ENCODE measurements around the gene PCSK6. TPM values are rescaled to one million over a fixed set of nuclear protein-coding genes. Genes with fewer than 3 reads are reported as not detected.

PCSK6 gene
- polyA plus RNA-seq, 3 donors: 0.05 to 0.10 TPM; not detected in 1

DNA sequence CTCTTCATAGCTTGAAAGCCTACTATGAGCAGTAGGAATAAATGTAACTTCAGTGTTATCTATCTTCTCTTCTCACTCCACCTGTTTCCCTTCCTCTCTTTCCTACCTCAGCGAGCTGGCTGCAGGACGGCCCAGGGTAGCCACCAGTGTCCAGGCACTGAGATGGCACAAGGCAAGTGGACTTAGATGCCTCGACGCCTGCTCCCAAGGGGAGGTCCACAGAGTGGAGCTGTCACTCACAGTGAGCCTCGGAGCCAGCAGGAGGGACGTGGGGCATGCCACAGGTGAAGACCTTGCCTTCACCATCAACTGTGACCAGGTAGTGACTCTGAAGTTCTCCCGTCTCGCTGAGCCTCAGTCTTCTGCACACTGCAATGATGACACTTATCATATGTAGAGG is 88.2 kb downstream of the PCSK6 start:
- H3K27me3 ChIP-seq (ENCODE audit: control insufficient read depth in 2 of 2, insufficient read depth in 2 of 2, low read length in 2 of 2): peaks cover 0 to 9% of the 10 kb centered on the region in 2 donors
- no peaks in the 10 kb centered on the region for H3K36me3 ChIP-seq (replicated peaks in 1 of 2; ENCODE audit: control insufficient read depth in 1 of 2, insufficient read depth in 2 of 2, low read length in 2 of 2)
- H3K4me3 ChIP-seq (replicated peaks in 1 of 3; ENCODE audit: low read depth in 2 of 3, low read length in 3 of 3): no peak overlapping the region
- no peak for TF ChIP-seq CTCF (IDR thresholded peaks at IDR 0.05)
- H3K27ac ChIP-seq (ENCODE audit: low read depth in 1 of 2, low read length in 2 of 2): no peak overlapping the region
- Mint-ChIP-seq H3K27ac (no peak overlapping the region), H3K4me3 (no peak overlapping the region), H3K4me1 (peaks cover 6% of the 10 kb centered on the region), H3K36me3 (no peaks in the 10 kb centered on the region), H3K9me3 (peaks cover 0 to 4% (median 1%) of the 10 kb centered on the region in 7 donors), H3K27me3 (ENCODE audit: low read depth in 3 of 3) (peaks cover 19 to 34% (median 27%) of the 10 kb centered on the region in 3 donors)
- H4K20me1 ChIP-seq (ENCODE audit: insufficient read depth, low read length): no peaks in the 10 kb centered on the region
- no peaks in the 10 kb centered on the region for H3K9me3 ChIP-seq (replicated peaks in 1 of 2; ENCODE audit: control insufficient read depth in 1 of 2, insufficient read depth in 1 of 2, low read length in 2 of 2)
- H3K79me2 ChIP-seq (ENCODE audit: insufficient read depth, low read length): no peaks in the 10 kb centered on the region
- peaks cover 0 to 3% of the 10 kb centered on the region in 2 donors for H3K4me1 ChIP-seq (ENCODE audit: control insufficient read depth in 1 of 2, insufficient read depth in 2 of 2, low read length in 2 of 2)
- WGBS (ENCODE audit: insufficient coverage): 86% methylated on average over 5 of the region's 8 CpGs
- intact Hi-C loops (cut with micrococcal nuclease): no loop called here
- H3K4me2 ChIP-seq (replicated peaks; ENCODE audit: extremely low read depth, low read length, poor library complexity, severe bottlenecking): no peak overlapping the region
- no peak overlapping the region for H2AFZ ChIP-seq (ENCODE audit: insufficient read depth, low read depth, low read length, poor library complexity, severe bottlenecking)
- no peak overlapping the region for H3K9ac ChIP-seq (ENCODE audit: insufficient read depth, low read length, poor library complexity, severe bottlenecking)
- DNase-seq: no peak

DNA sequence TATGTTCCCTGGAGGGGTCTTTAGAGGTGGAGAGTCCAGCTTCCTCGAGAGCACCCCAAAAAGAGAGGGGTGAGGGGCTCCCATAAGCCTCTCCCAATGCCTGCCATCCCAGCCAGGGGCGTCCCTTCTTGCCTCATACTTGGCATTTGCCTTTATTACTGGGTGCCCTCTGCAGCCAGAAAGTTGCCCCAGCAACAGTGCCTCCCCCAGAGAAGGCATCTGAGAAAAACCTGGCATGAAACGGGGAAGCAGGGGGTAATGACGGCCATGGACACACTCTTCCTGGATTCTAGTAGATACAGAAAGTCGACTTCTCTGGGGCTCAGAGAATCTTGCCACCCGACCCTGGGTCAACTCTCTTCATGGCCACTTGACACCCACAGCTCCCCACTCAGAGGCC is 90.1 kb downstream of the PCSK6 start:
- H3K4me1 Mint-ChIP-seq: peaks cover 8% of the 10 kb centered on the region
- no peak overlapping the region for H2AFZ ChIP-seq (ENCODE audit: insufficient read depth, low read depth, low read length, poor library complexity, severe bottlenecking)
- no peak for DNase-seq
- no peaks in the 10 kb centered on the region for H4K20me1 ChIP-seq (ENCODE audit: insufficient read depth, low read length)
- WGBS (ENCODE audit: insufficient coverage): 100% methylated on average over 2 of the region's 6 CpGs
- intact Hi-C loops (cut with micrococcal nuclease): no loop called here
- no peak overlapping the region for H3K27ac Mint-ChIP-seq
- H3K9me3 ChIP-seq (replicated peaks in 1 of 2; ENCODE audit: control insufficient read depth in 1 of 2, insufficient read depth in 1 of 2, low read length in 2 of 2): no peaks in the 10 kb centered on the region
- no peak overlapping the region for H3K4me3 Mint-ChIP-seq
- H3K36me3 Mint-ChIP-seq: no peaks in the 10 kb centered on the region
- no peaks in the 10 kb centered on the region for H3K36me3 ChIP-seq (replicated peaks in 1 of 2; ENCODE audit: control insufficient read depth in 1 of 2, insufficient read depth in 2 of 2, low read length in 2 of 2)
- H3K9ac ChIP-seq (ENCODE audit: insufficient read depth, low read length, poor library complexity, severe bottlenecking): no peak overlapping the region
- peaks cover 0 to 4% (median 1%) of the 10 kb centered on the region in 7 donors for H3K9me3 Mint-ChIP-seq
- H3K27ac ChIP-seq (ENCODE audit: low read depth in 1 of 2, low read length in 2 of 2): no peak overlapping the region
- H3K27me3 Mint-ChIP-seq (ENCODE audit: low read depth in 3 of 3): peaks cover 18 to 39% (median 29%) of the 10 kb centered on the region in 3 donors
- no peak overlapping the region for H3K4me3 ChIP-seq (replicated peaks in 1 of 3; ENCODE audit: low read depth in 2 of 3, low read length in 3 of 3)
- H3K4me2 ChIP-seq (replicated peaks; ENCODE audit: extremely low read depth, low read length, poor library complexity, severe bottlenecking): no peak overlapping the region
- TF ChIP-seq CTCF (IDR thresholded peaks at IDR 0.05): no peak
- H3K27me3 ChIP-seq (ENCODE audit: control insufficient read depth in 2 of 2, insufficient read depth in 2 of 2, low read length in 2 of 2): peaks cover 0 to 11% of the 10 kb centered on the region in 2 donors
- H3K79me2 ChIP-seq (ENCODE audit: insufficient read depth, low read length): no peaks in the 10 kb centered on the region
- peaks cover 0 to 3% of the 10 kb centered on the region in 2 donors for H3K4me1 ChIP-seq (ENCODE audit: control insufficient read depth in 1 of 2, insufficient read depth in 2 of 2, low read length in 2 of 2)

Data from CD14-positive monocyte (primary cell).